HFF-Myc (cell line): ENCODE results near the gene GSG1.

Experiments used
- DNase-seq: peaks from one replicate; pipeline ENCODE4 v3.0.0-alpha.2; 2011; ENCODE audit warnings: low read depth; ENCODE audit errors: extremely low read depth
- H3K4me3 ChIP-seq: replicated peaks from 2 replicates; pipeline ENCODE4 v1.5.1; 2011; ENCODE audit warnings: low read depth, mild to moderate bottlenecking, control low read depth, low read length
- TF ChIP-seq, protein P1 (sequence below): IDR thresholded peaks from 2 replicates; pipeline ENCODE4 v1.5.1; 2012; ENCODE audit warnings: mild to moderate bottlenecking, low read depth, low read length, control low read depth; ENCODE audit errors: missing control alignments

GSG1 gene

DNA sequence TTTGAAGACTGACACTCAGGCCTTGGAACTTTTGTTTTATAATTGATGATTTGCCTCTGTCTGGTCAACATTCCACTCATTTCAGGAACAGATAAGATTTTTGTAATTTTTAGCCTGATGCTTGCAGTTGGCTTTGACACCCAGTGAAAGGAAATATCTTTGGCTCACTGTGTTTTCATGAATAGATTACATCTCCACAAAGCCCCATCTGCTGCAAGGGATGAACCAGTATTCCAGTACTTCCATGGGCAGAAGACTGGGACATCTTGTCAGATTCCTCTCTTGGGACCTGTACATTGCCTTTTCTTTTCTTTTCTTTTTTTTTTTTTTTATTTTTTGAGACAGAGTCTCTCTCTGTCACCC is 28.4 kb downstream of the GSG1 start:
- no peak overlapping the region for H3K4me3 ChIP-seq
- no peak for DNase-seq
- TF ChIP-seq, protein P1, sequence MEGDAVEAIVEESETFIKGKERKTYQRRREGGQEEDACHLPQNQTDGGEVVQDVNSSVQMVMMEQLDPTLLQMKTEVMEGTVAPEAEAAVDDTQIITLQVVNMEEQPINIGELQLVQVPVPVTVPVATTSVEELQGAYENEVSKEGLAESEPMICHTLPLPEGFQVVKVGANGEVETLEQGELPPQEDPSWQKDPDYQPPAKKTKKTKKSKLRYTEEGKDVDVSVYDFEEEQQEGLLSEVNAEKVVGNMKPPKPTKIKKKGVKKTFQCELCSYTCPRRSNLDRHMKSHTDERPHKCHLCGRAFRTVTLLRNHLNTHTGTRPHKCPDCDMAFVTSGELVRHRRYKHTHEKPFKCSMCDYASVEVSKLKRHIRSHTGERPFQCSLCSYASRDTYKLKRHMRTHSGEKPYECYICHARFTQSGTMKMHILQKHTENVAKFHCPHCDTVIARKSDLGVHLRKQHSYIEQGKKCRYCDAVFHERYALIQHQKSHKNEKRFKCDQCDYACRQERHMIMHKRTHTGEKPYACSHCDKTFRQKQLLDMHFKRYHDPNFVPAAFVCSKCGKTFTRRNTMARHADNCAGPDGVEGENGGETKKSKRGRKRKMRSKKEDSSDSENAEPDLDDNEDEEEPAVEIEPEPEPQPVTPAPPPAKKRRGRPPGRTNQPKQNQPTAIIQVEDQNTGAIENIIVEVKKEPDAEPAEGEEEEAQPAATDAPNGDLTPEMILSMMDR = no peak

DNA sequence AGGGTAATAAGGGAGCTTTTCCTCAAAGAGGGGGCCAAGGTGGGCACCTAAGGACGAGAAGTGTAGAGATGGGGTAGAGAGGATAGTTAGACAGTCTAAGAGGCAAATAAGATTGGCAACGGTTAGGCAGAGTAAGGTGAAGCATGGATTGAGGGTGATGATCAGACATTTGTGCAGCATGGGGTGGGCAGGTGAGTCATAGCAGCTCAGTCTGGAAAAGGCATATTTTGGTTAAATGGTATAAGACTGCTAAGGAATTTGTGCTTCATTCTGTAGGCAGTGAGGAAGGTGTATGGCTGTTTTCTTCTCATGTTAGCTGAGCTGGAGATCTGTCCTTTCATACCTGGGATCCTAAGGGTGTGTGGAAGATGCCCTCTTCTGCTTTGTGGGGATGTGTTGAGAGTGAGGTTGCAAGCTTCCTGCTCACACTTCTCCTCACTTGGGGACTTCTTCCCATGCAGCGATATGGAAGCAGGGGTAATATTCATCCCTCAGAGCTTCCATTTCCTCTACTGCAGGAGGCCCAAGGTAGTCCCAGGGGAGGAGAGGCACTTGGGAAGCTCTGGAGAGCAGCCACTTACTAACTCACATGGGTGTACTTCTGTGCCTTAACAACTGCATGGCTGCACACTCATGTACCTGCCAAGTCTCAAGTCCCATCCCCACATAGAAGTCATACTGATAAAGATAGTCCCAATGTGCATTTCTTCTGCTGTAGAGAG is 28.9 kb downstream of the GSG1 start:
- no peak for DNase-seq
- no peak overlapping the region for H3K4me3 ChIP-seq
- TF ChIP-seq, protein P1 = no peak

DNA sequence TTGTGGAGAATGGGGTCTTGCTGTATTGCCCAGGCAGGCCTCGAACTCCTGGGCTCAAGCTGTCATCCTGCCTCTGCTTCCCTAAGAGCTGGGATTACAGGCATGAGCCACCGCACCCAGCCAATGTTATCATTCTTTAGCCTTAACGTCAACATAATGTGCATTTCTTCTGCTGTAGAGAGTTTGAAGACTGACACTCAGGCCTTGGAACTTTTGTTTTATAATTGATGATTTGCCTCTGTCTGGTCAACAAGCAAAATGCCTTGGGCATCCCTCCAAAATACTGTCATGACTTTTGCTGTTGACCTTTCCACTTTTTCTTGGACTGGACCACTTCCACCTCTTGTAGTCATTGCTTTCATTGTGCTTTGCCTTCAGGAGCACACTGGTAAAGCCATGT is 30.3 kb downstream of the GSG1 start:
- TF ChIP-seq, protein P1 = no peak
- H3K4me3 ChIP-seq = no peak overlapping the region
- DNase-seq = no peak

DNA sequence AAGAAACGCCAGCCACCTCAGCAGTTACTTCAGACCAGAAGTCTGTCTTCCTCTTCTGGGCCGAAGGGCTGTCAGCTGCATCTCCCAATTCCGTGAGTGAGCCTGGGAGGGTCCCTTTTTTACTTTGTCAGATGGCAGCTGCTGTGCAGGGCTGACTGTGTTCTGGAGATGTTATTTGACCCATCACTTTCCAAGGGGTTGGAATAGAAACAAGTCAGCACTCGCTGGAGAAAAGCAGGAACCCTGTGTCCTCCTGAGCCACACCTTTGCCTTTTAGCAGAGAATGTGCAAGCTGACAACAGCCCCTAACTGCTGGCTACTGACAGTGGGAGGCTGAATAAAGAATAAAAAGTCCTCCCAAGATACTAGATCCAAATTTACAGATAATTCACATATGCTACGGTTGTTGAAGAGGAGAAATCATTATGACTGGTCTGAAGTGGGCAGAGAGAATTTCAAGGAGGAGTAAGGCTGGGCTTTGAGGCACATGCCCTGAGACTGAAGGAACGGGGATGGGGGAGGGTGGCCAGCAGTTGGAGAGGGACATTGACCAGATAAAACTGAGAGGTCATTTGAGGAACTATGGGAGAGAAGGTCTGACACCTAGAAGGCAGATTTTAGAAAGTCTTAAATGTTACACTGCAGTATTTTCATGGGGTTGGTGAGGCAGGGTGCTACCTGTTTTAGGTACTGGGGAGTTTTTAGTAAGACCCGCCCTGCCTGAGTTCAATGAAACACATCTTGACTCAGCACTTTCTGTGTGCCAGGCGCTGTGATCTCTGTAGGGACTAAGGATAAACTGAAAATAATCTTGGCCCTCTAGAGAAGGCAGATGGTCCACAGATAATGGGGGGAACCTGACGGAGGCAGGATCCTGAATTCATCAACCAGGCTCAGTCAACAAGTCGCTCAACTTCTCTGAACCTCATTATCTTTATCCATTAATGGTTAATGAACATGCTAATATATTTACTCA is 31.9 kb downstream of the GSG1 start:
- DNase-seq = no peak
- TF ChIP-seq, protein P1 = no peak
- H3K4me3 ChIP-seq = no peak overlapping the region

DNA sequence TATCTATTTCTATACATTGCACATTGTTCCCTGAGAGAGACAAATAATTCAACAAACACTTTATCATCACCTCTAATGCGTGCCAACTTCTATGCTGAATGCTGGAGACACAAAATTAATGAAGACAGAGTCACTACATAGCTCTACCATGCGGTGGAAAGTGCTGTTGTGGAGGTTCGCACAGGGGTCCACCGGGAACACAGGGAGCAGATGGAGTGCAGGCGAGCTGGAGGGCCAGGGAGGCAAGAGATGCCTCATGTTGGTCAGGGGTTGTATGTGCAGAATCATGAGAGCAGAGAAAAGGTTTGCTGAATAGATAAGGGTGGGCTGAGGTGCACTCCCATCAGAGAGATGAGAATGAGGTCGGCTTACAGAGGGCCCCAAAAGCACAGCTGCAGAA is 34.1 kb downstream of the GSG1 start:
- no peak for DNase-seq
- H3K4me3 ChIP-seq = no peak overlapping the region
- TF ChIP-seq, protein P1 = no peak

DNA sequence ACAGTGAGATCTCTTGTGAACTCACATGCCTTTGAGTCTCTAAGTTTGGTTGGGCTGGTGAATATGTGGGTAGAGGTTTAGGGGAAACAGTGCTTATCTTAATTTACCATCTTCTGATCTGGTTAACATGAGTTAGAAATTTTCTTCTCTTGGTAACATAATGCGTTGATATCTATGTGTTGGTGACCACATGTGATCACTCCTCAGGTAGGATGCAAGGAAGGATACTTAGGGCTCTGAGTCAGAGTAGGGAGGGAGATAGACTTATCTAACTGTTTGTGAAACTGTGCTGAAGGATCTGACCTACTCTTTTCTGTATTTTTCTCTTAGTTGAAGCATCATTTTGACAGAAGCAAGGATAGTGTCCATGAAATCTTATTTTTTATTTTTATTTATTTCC is 36.1 kb downstream of the GSG1 start:
- TF ChIP-seq, protein P1 = no peak
- DNase-seq = no peak
- no peak overlapping the region for H3K4me3 ChIP-seq
